ENCODE results near the gene MLLT1.
A peak's percentile ranks its signal among the peaks of the same experiment; 100 is the strongest.

Gene MLLT1

DNA sequence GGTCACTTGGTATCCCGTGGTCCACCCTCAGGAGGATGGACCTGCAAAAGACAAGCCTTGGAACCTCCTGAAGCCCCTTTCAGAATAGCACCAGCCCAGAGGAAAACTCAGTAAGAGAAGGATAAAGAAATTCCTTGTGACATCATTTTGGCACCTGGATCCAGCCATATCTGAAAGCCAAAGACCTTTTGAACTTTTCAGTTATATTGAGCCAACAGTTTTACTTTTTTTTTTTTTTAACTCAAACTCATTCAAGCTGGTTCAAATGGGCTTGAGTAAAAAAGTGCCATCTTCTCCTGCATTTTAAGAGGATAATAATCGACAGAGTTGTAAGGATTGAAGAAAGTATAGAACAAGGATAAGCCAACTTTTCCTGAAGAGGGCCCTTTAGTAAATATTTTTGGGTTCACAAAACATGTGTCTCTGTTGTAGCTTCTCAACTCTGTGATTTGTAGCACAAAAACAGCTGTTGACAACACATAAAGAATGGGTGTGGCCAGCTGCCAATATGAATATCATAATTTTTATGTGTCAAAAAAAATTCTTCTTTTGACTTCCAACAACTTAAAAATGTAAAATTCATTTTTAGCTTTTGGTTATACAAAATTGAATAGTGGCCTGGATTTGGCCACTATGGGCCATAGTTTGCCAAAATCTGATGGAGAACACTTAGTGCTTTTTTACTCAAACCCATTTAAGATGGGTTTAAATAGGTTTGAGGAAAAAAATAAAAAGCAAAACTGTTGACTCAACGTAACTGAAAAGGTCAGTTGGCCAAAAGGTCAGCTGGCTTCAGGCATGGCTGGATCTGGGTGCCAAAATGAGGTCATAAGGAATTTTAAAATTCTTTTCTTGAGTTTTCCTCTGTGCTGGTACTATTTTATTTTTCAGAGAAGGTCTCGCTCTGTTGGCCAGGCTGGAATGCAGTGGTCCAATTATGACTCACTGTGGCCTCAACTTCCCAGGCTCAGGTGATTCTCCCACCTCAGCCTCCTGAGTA, 93.6 kb downstream of the MLLT1 start:
- TF ChIP-seq, protein P1, sequence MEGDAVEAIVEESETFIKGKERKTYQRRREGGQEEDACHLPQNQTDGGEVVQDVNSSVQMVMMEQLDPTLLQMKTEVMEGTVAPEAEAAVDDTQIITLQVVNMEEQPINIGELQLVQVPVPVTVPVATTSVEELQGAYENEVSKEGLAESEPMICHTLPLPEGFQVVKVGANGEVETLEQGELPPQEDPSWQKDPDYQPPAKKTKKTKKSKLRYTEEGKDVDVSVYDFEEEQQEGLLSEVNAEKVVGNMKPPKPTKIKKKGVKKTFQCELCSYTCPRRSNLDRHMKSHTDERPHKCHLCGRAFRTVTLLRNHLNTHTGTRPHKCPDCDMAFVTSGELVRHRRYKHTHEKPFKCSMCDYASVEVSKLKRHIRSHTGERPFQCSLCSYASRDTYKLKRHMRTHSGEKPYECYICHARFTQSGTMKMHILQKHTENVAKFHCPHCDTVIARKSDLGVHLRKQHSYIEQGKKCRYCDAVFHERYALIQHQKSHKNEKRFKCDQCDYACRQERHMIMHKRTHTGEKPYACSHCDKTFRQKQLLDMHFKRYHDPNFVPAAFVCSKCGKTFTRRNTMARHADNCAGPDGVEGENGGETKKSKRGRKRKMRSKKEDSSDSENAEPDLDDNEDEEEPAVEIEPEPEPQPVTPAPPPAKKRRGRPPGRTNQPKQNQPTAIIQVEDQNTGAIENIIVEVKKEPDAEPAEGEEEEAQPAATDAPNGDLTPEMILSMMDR (IDR thresholded peaks at IDR 0.05; ENCODE audit: low read depth, low read length): no peak
- Histone ChIP-seq H3K27me3 (ENCODE audit: insufficient read depth, low read depth, severe bottlenecking) (peaks cover 3% of the 10 kb centered on the region), H3K4me3 (ENCODE audit: low read depth, low read length) (no peak overlapping the region), H3K9me3 (ENCODE audit: severe bottlenecking) (peaks cover 10% of the 10 kb centered on the region), H3K36me3 (no peaks in the 10 kb centered on the region), H3K27ac (no peak overlapping the region)
- DNase-seq: no peak

DNA sequence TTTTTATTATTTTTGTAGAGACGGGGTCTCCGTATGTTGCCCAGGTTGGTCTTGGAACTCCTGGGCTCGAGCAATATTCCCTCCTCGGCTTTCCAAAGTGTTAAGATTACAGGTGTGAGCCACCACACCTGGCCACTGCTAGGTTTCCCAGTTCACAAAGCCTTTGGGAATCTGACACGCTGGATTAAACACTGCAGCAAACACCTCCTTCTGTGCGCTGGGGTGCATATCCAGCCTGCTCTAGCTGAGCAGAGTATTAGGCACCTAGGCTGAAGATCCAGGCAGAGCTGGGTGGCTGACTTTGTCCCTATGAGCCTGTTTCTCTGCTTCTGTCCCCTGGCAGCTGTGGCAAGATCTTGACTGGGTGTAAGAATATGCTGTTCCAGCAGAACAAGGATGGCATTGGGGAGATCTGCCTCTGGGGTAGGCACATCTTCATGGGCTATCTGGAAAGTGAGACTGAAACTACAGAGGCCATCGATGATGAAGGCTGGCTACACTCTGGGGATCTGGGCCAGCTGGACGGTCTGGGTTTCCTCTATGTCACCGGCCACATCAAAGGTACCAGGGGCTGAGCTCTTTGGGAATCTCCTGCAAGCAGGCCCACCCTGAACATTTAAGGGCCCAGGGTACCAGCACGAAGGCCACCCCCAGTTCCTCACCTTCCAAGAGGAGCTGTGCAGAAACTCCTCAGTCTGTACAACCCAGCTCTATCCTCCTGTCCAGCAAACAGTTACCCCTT, 94.5 kb downstream of the MLLT1 start:
- Histone ChIP-seq H3K9me3 (ENCODE audit: severe bottlenecking) (peaks cover 10% of the 10 kb centered on the region), H3K27ac (no peak overlapping the region), H3K36me3 (no peaks in the 10 kb centered on the region), H3K4me3 (ENCODE audit: low read depth, low read length) (no peak overlapping the region), H3K27me3 (ENCODE audit: insufficient read depth, low read depth, severe bottlenecking) (peaks cover 3% of the 10 kb centered on the region)
- DNase-seq: peak; percentile 30
- TF ChIP-seq, protein P1 (IDR thresholded peaks at IDR 0.05; ENCODE audit: low read depth, low read length): no peak

DNA sequence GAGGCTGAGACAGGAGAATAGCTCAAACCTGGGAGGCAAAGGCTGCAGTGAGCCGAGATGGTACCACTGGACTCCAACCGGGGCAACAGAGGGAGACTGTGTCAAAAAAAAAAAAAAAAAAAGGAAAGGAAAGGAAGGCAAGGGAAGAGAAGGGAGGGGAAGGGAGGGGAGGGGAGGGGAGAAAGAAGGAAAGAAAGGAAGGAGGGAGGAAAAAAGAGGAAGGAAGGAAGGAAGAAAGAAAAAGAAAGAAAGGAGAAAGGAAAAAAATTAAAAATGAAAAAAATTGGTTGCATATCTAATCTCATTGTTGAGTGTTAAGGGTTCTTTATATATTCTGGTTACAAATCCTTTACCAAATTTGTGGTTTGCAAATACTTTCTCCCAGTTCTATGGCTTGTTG, 98.7 kb downstream of the MLLT1 start:
- Histone ChIP-seq H3K36me3 (no peaks in the 10 kb centered on the region), H3K9me3 (ENCODE audit: severe bottlenecking) (no peaks in the 10 kb centered on the region), H3K27ac (no peak overlapping the region), H3K4me3 (ENCODE audit: low read depth, low read length) (no peak overlapping the region), H3K27me3 (ENCODE audit: insufficient read depth, low read depth, severe bottlenecking) (peaks cover 10% of the 10 kb centered on the region)
- no peak for DNase-seq
- TF ChIP-seq, protein P1 (IDR thresholded peaks at IDR 0.05; ENCODE audit: low read depth, low read length): no peak

DNA sequence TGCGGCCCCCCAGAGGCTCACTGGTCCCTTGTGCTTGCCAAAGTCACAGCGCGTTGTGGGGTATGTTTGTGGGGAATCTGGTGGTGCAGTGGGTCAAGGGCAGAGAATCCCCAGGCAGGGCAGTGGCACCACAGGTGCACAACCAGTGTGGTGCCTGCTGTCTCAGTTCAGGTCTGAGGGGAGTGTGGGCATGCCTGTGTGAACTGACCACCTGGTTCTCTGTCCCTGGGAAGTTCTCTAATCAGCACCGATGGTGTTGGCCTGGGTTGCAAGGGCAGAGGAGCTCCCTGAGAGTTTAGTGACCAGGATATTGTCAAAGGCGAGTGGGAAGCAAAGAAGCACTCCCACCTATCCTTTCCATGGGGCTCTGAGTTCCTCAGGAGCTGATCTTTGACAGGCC, 106.6 kb downstream of the MLLT1 start:
- no peak for DNase-seq
- H3K27me3 ChIP-seq (ENCODE audit: insufficient read depth, low read depth, severe bottlenecking): peaks cover 20% of the 10 kb centered on the region
- H3K27ac ChIP-seq: no peak overlapping the region
- TF ChIP-seq, protein P1 (IDR thresholded peaks at IDR 0.05; ENCODE audit: low read depth, low read length): no peak
- H3K36me3 ChIP-seq: no peaks in the 10 kb centered on the region
- peaks cover 8% of the 10 kb centered on the region for H3K9me3 ChIP-seq (ENCODE audit: severe bottlenecking)
- no peak overlapping the region for H3K4me3 ChIP-seq (ENCODE audit: low read depth, low read length)

DNA sequence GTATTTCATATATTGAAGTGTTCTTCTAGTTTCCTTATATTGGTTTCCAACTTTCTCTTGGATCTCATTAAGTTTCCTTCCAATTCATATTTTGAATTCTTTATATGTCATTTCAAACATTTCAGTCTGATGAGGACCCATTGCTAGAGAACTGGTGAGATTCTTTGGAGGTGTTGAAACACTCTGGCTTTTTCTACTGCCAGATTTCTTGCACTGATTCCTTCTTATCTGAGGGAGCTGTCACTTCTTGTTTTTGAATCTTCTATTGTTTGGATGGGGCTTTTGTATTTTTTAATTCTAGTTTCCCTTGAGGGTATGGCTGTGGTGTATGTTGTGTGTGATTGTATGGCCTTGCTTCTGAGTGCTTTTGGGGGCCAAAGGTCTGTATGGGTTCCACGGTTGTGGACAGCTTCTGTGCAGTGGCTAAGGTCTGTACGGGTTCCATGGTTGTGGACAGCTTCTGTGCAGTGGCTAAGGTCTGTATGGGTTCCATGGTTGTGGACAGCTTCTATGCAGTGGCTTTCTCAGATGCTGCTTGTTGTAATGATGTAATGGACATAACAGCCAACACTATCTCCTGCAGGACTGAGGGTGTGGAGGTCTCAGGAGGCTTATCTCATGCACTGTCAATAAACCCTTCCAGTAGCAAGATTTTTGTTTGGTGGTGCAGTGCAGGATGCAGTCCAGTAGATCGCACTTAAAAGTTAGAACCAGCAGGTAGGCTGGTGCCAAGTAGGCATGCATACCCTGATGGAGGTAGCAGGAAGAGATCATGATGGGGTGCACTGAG, 107.5 kb downstream of the MLLT1 start:
- TF ChIP-seq, protein P1 (IDR thresholded peaks at IDR 0.05; ENCODE audit: low read depth, low read length): no peak
- peaks cover 8% of the 10 kb centered on the region for H3K9me3 ChIP-seq (ENCODE audit: severe bottlenecking)
- H3K4me3 ChIP-seq (ENCODE audit: low read depth, low read length): no peak overlapping the region
- H3K36me3 ChIP-seq: no peaks in the 10 kb centered on the region
- peaks cover 17% of the 10 kb centered on the region for H3K27me3 ChIP-seq (ENCODE audit: insufficient read depth, low read depth, severe bottlenecking)
- H3K27ac ChIP-seq: no peak overlapping the region
- no peak for DNase-seq

Data from WERI-Rb-1 (cell line).